ENCODE results near the gene C1QTNF12. TPM values are rescaled to one million over a fixed set of nuclear protein-coding genes. Genes with fewer than 3 reads are reported as not detected.

C1QTNF12 gene
- total RNA-seq, 1 experiment from 2014 or later: 4.4 TPM

- peaks cover 5% of the 10 kb centered on the region; the same call in 1 of the 2 replicates for H3K4me1 ChIP-seq (ENCODE audit: insufficient read depth, low read length)
- H4K5ac ChIP-seq (ENCODE audit: insufficient read length, low read depth, low read length): no peak overlapping the region
- no peak for TF ChIP-seq CTCF (conservative IDR thresholded peaks at IDR 0.05)
- H3K4me2 ChIP-seq (ENCODE audit: insufficient read depth, insufficient read length, low read length): no peak overlapping the region
- H4K8ac ChIP-seq (replicated peaks; ENCODE audit: insufficient read length, low read depth, low read length): no peak overlapping the region
- H3K23ac ChIP-seq (ENCODE audit: insufficient read length, low read depth, low read length): no peak overlapping the region
- H3K18ac ChIP-seq (ENCODE audit: insufficient read length, low read depth, low read length): no peak overlapping the region
- no peak overlapping the region for H3K14ac ChIP-seq (ENCODE audit: insufficient read depth, low read length)
- H4K91ac ChIP-seq (ENCODE audit: insufficient read length, low read depth, low read length): no peak overlapping the region
- WGBS (ENCODE audit: extremely low coverage, insufficient read length, low lambda C conversion rate): no CpG with 5 or more reads among the region's 15 CpGs
- H3K27me3 ChIP-seq (ENCODE audit: insufficient read depth, low read length): no peaks in the 10 kb centered on the region
- H3T11ph ChIP-seq (ENCODE audit: low read length): no peak overlapping the region
- Mint-ChIP-seq H3K36me3 (ENCODE audit: insufficient read depth in 1 of 3, low read depth in 3 of 3) (peaks cover 11 to 25% (median 20%) of the 10 kb centered on the region in 3 experiments; a peak in 6 of 7 replicates), H3K27ac (no peak overlapping the region), H3K9me3 (no peaks in the 10 kb centered on the region; a peak in 1 of 5 replicates), H3K4me3 (peak overlapping the region; percentile 58 to 78), H3K4me1 (peaks cover 28 to 32% of the 10 kb centered on the region in 2 experiments), H3K27me3 (ENCODE audit: low read depth) (peaks cover 4% of the 10 kb centered on the region; the same call in 1 of the 2 replicates)
- no peaks in the 10 kb centered on the region for H3K9me3 ChIP-seq (ENCODE audit: control insufficient read depth, low read depth, low read length)
- H2BK120ac ChIP-seq (ENCODE audit: low read depth, low read length, poor library complexity, severe bottlenecking): no peak overlapping the region
- H2AK5ac ChIP-seq (ENCODE audit: insufficient read length, low read length): no peak overlapping the region
- H3K23me2 ChIP-seq (ENCODE audit: insufficient read length, low read depth, low read length, poor library complexity, severe bottlenecking): peaks cover 14% of the 10 kb centered on the region
- H2BK12ac ChIP-seq (ENCODE audit: insufficient read length, low read depth, low read length): no peak overlapping the region
- peaks cover 21% of the 10 kb centered on the region for H3K79me1 ChIP-seq (ENCODE audit: insufficient read depth, low read depth, low read length, poor library complexity, severe bottlenecking)
- H3K56ac ChIP-seq (ENCODE audit: insufficient read length, low read depth, low read length): no peak overlapping the region
- DNase-seq: no peak
- H2BK5ac ChIP-seq (ENCODE audit: insufficient read length, low read length): no peak overlapping the region
- no peak overlapping the region for H3K27ac ChIP-seq (ENCODE audit: insufficient read length, low read depth, low read length)
- no peak overlapping the region for H3K9ac ChIP-seq (ENCODE audit: extremely low read depth, insufficient read length, low read length)
- H2AFZ ChIP-seq (ENCODE audit: low read length): no peak overlapping the region
- H3K4ac ChIP-seq (ENCODE audit: low read depth, low read length): no peak overlapping the region
- H3K79me2 ChIP-seq (ENCODE audit: insufficient read depth, low read length): peaks cover 25% of the 10 kb centered on the region; the same call in 1 of the 2 replicates
- no peak overlapping the region for H2BK20ac ChIP-seq (ENCODE audit: low read depth, low read length, poor library complexity, severe bottlenecking)
- H2BK15ac ChIP-seq (ENCODE audit: low read depth, low read length): no peak overlapping the region
- peaks cover 2% of the 10 kb centered on the region for H4K20me1 ChIP-seq (ENCODE audit: control insufficient read depth, insufficient read depth, insufficient read length)
Measured at GRCh38 chr1:1274931-1275431, 28.5 kb upstream of the C1QTNF12 start.
